ENCODE data around the gene C4B.
"Not testable (repeated sequence)": the region's sequence is repeated elsewhere in the genome, so short reads cannot be mapped to it uniquely, and the experiment has no call there.

DNA sequence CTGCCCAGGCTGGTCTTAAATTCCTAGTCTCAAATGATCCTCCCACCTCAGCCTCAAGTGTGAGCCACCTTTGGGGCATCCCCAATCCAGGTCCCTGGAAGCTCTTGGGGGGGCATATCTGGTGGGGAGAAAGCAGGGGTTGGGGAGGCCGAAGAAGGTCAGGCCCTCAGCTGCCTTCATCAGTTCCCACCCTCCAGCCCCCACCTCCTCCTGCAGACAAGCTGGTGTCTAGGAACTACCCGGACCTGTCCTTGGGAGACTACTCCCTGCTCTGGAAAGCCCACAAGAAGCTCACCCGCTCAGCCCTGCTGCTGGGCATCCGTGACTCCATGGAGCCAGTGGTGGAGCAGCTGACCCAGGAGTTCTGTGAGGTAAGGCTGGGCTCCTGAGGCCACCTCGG lies 24.3 kb downstream of the C4B start:
- TF ChIP-seq, protein P1, sequence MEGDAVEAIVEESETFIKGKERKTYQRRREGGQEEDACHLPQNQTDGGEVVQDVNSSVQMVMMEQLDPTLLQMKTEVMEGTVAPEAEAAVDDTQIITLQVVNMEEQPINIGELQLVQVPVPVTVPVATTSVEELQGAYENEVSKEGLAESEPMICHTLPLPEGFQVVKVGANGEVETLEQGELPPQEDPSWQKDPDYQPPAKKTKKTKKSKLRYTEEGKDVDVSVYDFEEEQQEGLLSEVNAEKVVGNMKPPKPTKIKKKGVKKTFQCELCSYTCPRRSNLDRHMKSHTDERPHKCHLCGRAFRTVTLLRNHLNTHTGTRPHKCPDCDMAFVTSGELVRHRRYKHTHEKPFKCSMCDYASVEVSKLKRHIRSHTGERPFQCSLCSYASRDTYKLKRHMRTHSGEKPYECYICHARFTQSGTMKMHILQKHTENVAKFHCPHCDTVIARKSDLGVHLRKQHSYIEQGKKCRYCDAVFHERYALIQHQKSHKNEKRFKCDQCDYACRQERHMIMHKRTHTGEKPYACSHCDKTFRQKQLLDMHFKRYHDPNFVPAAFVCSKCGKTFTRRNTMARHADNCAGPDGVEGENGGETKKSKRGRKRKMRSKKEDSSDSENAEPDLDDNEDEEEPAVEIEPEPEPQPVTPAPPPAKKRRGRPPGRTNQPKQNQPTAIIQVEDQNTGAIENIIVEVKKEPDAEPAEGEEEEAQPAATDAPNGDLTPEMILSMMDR (IDR thresholded peaks at IDR 0.05) = not testable (repeated sequence)
- not testable (repeated sequence) for TF ChIP-seq POLR2A (IDR thresholded peaks at IDR 0.05)
